ENCODE measurements around the gene SEC22C. TPM values are rescaled to one million over a fixed set of nuclear protein-coding genes. Genes with fewer than 3 reads are reported as not detected.

Gene SEC22C
- total and polyA plus RNA-seq, 2 donors (not counting 1 experiment from before 2014, with no cell fraction given): 50.8 to 86.0 TPM

DNA sequence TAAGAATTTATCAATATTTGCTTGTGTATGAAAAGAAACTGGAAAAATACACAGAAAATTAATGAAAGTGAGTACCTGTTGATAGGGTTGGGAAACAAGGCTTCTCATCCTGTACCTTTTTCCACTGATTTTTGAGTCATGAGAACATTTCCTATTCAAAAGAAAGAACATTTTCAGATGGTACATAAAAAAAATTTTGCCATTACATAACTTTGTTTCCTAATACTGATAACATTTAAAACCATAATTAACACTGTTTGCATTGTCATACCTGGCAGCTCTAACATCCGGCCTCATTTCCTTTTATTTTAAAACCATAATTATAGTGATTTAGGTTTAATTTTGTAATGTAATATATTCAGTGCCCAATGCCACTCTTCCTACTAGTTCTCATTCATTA lies 30.4 kb upstream of the SEC22C start:
- no peak overlapping the region for H2AFZ ChIP-seq (ENCODE audit: low read length)
- H3K4me1 ChIP-seq (ENCODE audit: control insufficient read depth, extremely low read depth, insufficient read depth, low read length): no peaks in the 10 kb centered on the region
- H3K79me2 ChIP-seq (ENCODE audit: control insufficient read depth, insufficient read depth, low read length): peaks cover 86% of the 10 kb centered on the region
- DNase-seq (ENCODE audit: low read depth in 2 of 2): no peak
- TF ChIP-seq EZH2 (IDR thresholded peaks at IDR 0.05; ENCODE audit: low read length, missing control alignments): no peak
- TF ChIP-seq CTCF (conservative IDR thresholded peaks at IDR 0.05 in 1 of 2, IDR thresholded peaks at IDR 0.05 in 1 of 2; ENCODE audit: low read depth in 1 of 2, low read length in 2 of 2): no peak
- no peaks in the 10 kb centered on the region for H3K36me3 ChIP-seq (ENCODE audit: control insufficient read depth, insufficient read depth, low read length)
- H3K27ac ChIP-seq (ENCODE audit: insufficient read depth, low read length): no peak overlapping the region
- H3K4me3 ChIP-seq (replicated peaks in 1 of 4; ENCODE audit: control extremely low read depth in 1 of 4, insufficient read depth in 1 of 4, low read depth in 3 of 4, low read length in 4 of 4): no peak overlapping the region
- no peaks in the 10 kb centered on the region for H3K27me3 ChIP-seq (ENCODE audit: control insufficient read depth, insufficient read depth, low read length)
- no peak overlapping the region for H3K4me2 ChIP-seq (ENCODE audit: extremely low read depth, insufficient read depth, low read length)
- H4K20me1 ChIP-seq (ENCODE audit: control insufficient read depth, extremely low read depth, insufficient read depth, low read length): peaks cover 2% of the 10 kb centered on the region
- no peaks in the 10 kb centered on the region for H3K9me3 ChIP-seq (ENCODE audit: control insufficient read depth, insufficient read depth, low read depth, low read length)
- H3K9ac ChIP-seq (ENCODE audit: insufficient read depth, low read length): no peak overlapping the region

DNA sequence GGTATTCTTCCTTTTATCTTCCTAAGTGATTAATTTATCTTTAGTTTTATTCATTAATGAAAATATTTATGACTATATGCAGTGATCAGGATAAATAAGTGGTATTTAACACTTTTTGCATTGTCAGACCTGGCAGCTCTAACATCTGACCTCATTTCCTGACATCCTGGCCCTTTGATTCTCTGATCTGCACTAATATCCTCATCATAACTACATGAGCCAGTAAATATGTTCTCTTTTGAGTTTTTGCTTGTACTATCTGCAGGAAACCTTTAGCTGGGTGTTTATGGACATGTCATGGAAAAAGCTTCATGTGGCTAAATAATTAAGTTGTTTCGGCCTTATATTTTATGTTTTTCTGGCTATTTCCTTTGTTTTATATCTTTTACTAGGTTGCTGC lies 29.2 kb upstream of the SEC22C start:
- H3K36me3 ChIP-seq (ENCODE audit: control insufficient read depth, insufficient read depth, low read length): no peaks in the 10 kb centered on the region
- no peak overlapping the region for H2AFZ ChIP-seq (ENCODE audit: low read length)
- H3K9ac ChIP-seq (ENCODE audit: insufficient read depth, low read length): no peak overlapping the region
- peaks cover 2% of the 10 kb centered on the region for H4K20me1 ChIP-seq (ENCODE audit: control insufficient read depth, extremely low read depth, insufficient read depth, low read length)
- H3K79me2 ChIP-seq (ENCODE audit: control insufficient read depth, insufficient read depth, low read length): peaks cover 87% of the 10 kb centered on the region
- DNase-seq (ENCODE audit: low read depth in 2 of 2): no peak
- TF ChIP-seq CTCF (conservative IDR thresholded peaks at IDR 0.05 in 1 of 2, IDR thresholded peaks at IDR 0.05 in 1 of 2; ENCODE audit: low read depth in 1 of 2, low read length in 2 of 2) (no peak), EZH2 (IDR thresholded peaks at IDR 0.05; ENCODE audit: low read length, missing control alignments) (no peak)
- no peak overlapping the region for H3K4me2 ChIP-seq (ENCODE audit: extremely low read depth, insufficient read depth, low read length)
- no peak overlapping the region for H3K4me3 ChIP-seq (replicated peaks in 1 of 4; ENCODE audit: control extremely low read depth in 1 of 4, insufficient read depth in 1 of 4, low read depth in 3 of 4, low read length in 4 of 4)
- no peak overlapping the region for H3K27ac ChIP-seq (ENCODE audit: insufficient read depth, low read length)
- H3K9me3 ChIP-seq (ENCODE audit: control insufficient read depth, insufficient read depth, low read depth, low read length): no peaks in the 10 kb centered on the region
- no peaks in the 10 kb centered on the region for H3K4me1 ChIP-seq (ENCODE audit: control insufficient read depth, extremely low read depth, insufficient read depth, low read length)
- no peaks in the 10 kb centered on the region for H3K27me3 ChIP-seq (ENCODE audit: control insufficient read depth, insufficient read depth, low read length)

DNA sequence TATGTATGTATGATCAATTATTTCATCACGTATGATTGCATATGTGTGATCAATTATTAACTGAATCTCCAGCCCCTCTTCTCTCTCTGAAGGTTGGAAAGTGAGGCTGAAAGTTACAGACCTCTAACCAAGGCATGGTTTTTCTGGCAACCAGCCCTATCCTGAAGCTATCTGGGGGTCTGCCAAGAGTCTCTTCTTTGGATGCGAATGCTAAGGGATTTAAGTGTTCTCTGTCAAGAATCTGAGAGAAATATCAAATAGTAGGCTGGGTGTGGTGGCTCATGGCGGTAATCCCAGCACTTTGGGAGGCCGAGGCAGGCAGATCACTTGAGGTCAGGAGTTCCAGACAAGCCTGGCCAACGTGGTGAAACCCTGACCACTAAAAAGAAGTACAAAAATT lies 26.8 kb upstream of the SEC22C start:
- H3K9ac ChIP-seq (ENCODE audit: insufficient read depth, low read length): no peak overlapping the region
- no peak overlapping the region for H3K4me3 ChIP-seq (replicated peaks in 1 of 4; ENCODE audit: control extremely low read depth in 1 of 4, insufficient read depth in 1 of 4, low read depth in 3 of 4, low read length in 4 of 4)
- H4K20me1 ChIP-seq (ENCODE audit: control insufficient read depth, extremely low read depth, insufficient read depth, low read length): peaks cover 4% of the 10 kb centered on the region
- H3K4me2 ChIP-seq (ENCODE audit: extremely low read depth, insufficient read depth, low read length): no peak overlapping the region
- no peak overlapping the region for H2AFZ ChIP-seq (ENCODE audit: low read length)
- no peaks in the 10 kb centered on the region for H3K9me3 ChIP-seq (ENCODE audit: control insufficient read depth, insufficient read depth, low read depth, low read length)
- DNase-seq (ENCODE audit: low read depth in 2 of 2): peak in 1 of 2 donors; percentile 40
- H3K27ac ChIP-seq (ENCODE audit: insufficient read depth, low read length): no peak overlapping the region
- no peaks in the 10 kb centered on the region for H3K27me3 ChIP-seq (ENCODE audit: control insufficient read depth, insufficient read depth, low read length)
- TF ChIP-seq CTCF (conservative IDR thresholded peaks at IDR 0.05 in 1 of 2, IDR thresholded peaks at IDR 0.05 in 1 of 2; ENCODE audit: low read depth in 1 of 2, low read length in 2 of 2) (no peak), EZH2 (IDR thresholded peaks at IDR 0.05; ENCODE audit: low read length, missing control alignments) (no peak)
- H3K36me3 ChIP-seq (ENCODE audit: control insufficient read depth, insufficient read depth, low read length): no peaks in the 10 kb centered on the region
- H3K79me2 ChIP-seq (ENCODE audit: control insufficient read depth, insufficient read depth, low read length): peaks cover 92% of the 10 kb centered on the region
- H3K4me1 ChIP-seq (ENCODE audit: control insufficient read depth, extremely low read depth, insufficient read depth, low read length): no peaks in the 10 kb centered on the region
